HepG2 (cell line): ENCODE results near the gene RNH1. TPM values are rescaled to one million over a fixed set of nuclear protein-coding genes. Genes with fewer than 3 reads are reported as not detected.
A peak's percentile ranks its signal among the peaks of the same experiment; 100 is the strongest.

Source experiments
- AGO1 ChIP-seq: fragments of 200-400 bp; formaldehyde crosslinking; IDR thresholded peaks from 2 replicates; pipeline ENCODE4 v1.6.1; 2017; ENCODE audit warnings: mild to moderate bottlenecking, low read depth, low read length, moderate library complexity; ENCODE audit not compliant: poor library complexity, severe bottlenecking
- BATF2 ChIP-seq: sonication (generic); formaldehyde crosslinking; IDR thresholded peaks from 2 replicates; pipeline ENCODE4 v1.8.0; 2022; ENCODE audit warnings: mild to moderate bottlenecking, missing genetic modification reagents, moderate library complexity
- HMGXB3 ChIP-seq: sonication (generic); formaldehyde crosslinking; IDR thresholded peaks from 2 replicates; pipeline ENCODE4 v1.4.0; 2020; ENCODE audit warnings: missing genetic modification reagents, borderline replicate concordance
- POLR2AphosphoS2 ChIP-seq: IDR thresholded peaks from 2 replicates; pipeline ENCODE4 v1.6.1; 2011; ENCODE audit warnings: low read depth, low read length, improper control_type of control experiment
- TFDP1 ChIP-seq: IDR thresholded peaks from 2 replicates; pipeline ENCODE4 v1.6.1; 2016; ENCODE audit warnings: missing compliant biosample characterization, missing genetic modification reagents, borderline replicate concordance
- ZNF264 ChIP-seq: sonication (generic); formaldehyde crosslinking; IDR thresholded peaks from 2 replicates; pipeline ENCODE4 v1.4.0; 2020; ENCODE audit warnings: missing genetic modification reagents
- ZNF318 ChIP-seq: sonication (generic); formaldehyde crosslinking; IDR thresholded peaks from 2 replicates; pipeline ENCODE4 v1.4.0; 2020; ENCODE audit warnings: mild to moderate bottlenecking, missing genetic modification reagents
- ZNF362 ChIP-seq: sonication (generic); formaldehyde crosslinking; IDR thresholded peaks from 2 replicates; pipeline ENCODE4 v1.4.0; 2020; ENCODE audit warnings: missing genetic modification reagents, mild to moderate bottlenecking, borderline replicate concordance
- ZNF431 ChIP-seq: sonication (generic); formaldehyde crosslinking; IDR thresholded peaks from 2 replicates; pipeline ENCODE4 v1.9.0; 2022; ENCODE audit warnings: missing genetic modification reagents, low read depth, mild to moderate bottlenecking, borderline replicate concordance
- ZNF816 ChIP-seq: sonication (generic); formaldehyde crosslinking; IDR thresholded peaks from 2 replicates; pipeline ENCODE4 v1.8.0; 2022; ENCODE audit warnings: missing genetic modification reagents, mild to moderate bottlenecking, borderline replicate concordance
- ZSCAN12 ChIP-seq: sonication (generic); formaldehyde crosslinking; IDR thresholded peaks from 2 replicates; pipeline ENCODE4 v1.9.0; 2021; ENCODE audit warnings: mild to moderate bottlenecking, missing genetic modification reagents
- polyA plus RNA-seq, 8 experiments: library from polyadenylated mRNA; depleted of rRNA in 3 of 8; stranded (reverse) in 7 of 8; unstranded in 1 of 8; fragments of >200 nt; fragmentation: Illumina TruSeq in 4 of 8; extraction: Trizol in 4 of 8; gene quantifications; 2 replicates each; pipeline versions ENCODE4 v1.2.1 to v1.2.3, GENCODE V29; 2011 to 2016; ENCODE audit warnings: low read depth in 4 of 8, missing spikeins in 1 of 8, mixed read lengths in 1 of 8; ENCODE audit not compliant: insufficient read depth in 1 of 8
- total RNA-seq, 5 experiments: library from RNA; depleted of rRNA; stranded (reverse); fragments of >200 nt; fragmentation: Illumina TruSeq; extraction: Trizol; gene quantifications; 2 replicates each; pipeline ENCODE4 v1.2.3, GENCODE V29; 2016; ENCODE audit warnings: low read depth in 1 of 5

Gene RNH1
- total and polyA plus RNA-seq, 2 of the 13 experiments (the other 11 are each of a cell fraction or from before 2014, with no cell fraction given): 36.0 to 74.1 TPM

- TF ChIP-seq HMGXB3 (CRISPR knock-in tag) (no peak), ZNF318 (CRISPR knock-in tag) (no peak), POLR2AphosphoS2 (no peak), TFDP1 (CRISPR knock-in tag) (no peak), ZNF431 (CRISPR knock-in tag) (no peak), ZNF362 (CRISPR knock-in tag) (no peak), BATF2 (CRISPR knock-in tag) (no peak), AGO1 (peak; percentile 59), ZNF264 (CRISPR knock-in tag) (no peak), ZNF816 (CRISPR knock-in tag) (no peak), ZSCAN12 (CRISPR knock-in tag) (no peak)
These were observed 25.5 kb upstream of the RNH1 start (continued) for GRCh38 chr11:532527-532985.
